Neural progenitor cell (in vitro differentiated cells): ENCODE data around the gene KCNE1. TPM values are rescaled to one million over a fixed set of nuclear protein-coding genes. Genes with fewer than 3 reads are reported as not detected.

Source experiments
- DNase-seq: peaks from one replicate; pipeline ENCODE4 v3.0.0-alpha.2; 2016; ENCODE audit warnings: low spot score
- H2AFZ ChIP-seq: fragments of 200-600 bp; sonication (generic); replicated peaks from 2 replicates; pipeline ENCODE4 v1.6.1; 2016; ENCODE audit warnings: antibody characterized with exemption
- H3F3A ChIP-seq: fragments of 200-600 bp; sonication (generic); 2 replicates; pipeline ENCODE4 v1.6.1; 2016; ENCODE audit warnings: antibody characterized with exemption, low read depth
- H3K27ac ChIP-seq: fragments of 200-600 bp; sonication (generic); 2 replicates; pipeline ENCODE4 v1.5.1; 2016; ENCODE audit warnings: mild to moderate bottlenecking
- H3K27me3 ChIP-seq: fragments of 200-600 bp; sonication (generic); 2 replicates; pipeline ENCODE4 v1.6.1; 2016; ENCODE audit warnings: mild to moderate bottlenecking, moderate library complexity
- H3K36me3 ChIP-seq: fragments of 200-600 bp; sonication (generic); 2 replicates; pipeline ENCODE4 v1.5.1; 2016
- H3K4me1 ChIP-seq: fragments of 200-600 bp; sonication (generic); 2 replicates; pipeline ENCODE4 v1.6.1; 2016; ENCODE audit warnings: mixed run types
- H3K4me2 ChIP-seq: fragments of 200-600 bp; sonication (generic); 2 replicates; pipeline ENCODE4 v1.6.1; 2016
- H3K4me3 ChIP-seq: fragments of 200-600 bp; sonication (generic); 2 replicates; pipeline ENCODE4 v1.5.1; 2016
- H3K79me2 ChIP-seq: fragments of 200-600 bp; sonication (generic); 2 replicates; pipeline ENCODE4 v1.6.1; 2016; ENCODE audit warnings: low read depth
- H3K9ac ChIP-seq: fragments of 200-600 bp; sonication (generic); 2 replicates; pipeline ENCODE4 v1.6.1; 2016
- H3K9me3 ChIP-seq: fragments of 200-600 bp; sonication (generic); 2 replicates; pipeline ENCODE4 v1.5.1; 2016; ENCODE audit warnings: low read depth
- H4K20me1 ChIP-seq: fragments of 200-600 bp; sonication (generic); 2 replicates; pipeline ENCODE4 v1.6.1; 2016; ENCODE audit warnings: low read depth
- H3K27ac Mint-ChIP-seq: 3 replicates; pipeline ENCODE4 v1.8.0; 2021; ENCODE audit warnings: mixed read lengths
- H3K27me3 Mint-ChIP-seq: 2 replicates; pipeline ENCODE4 v1.8.0; 2022; ENCODE audit warnings: low read depth, mild to moderate bottlenecking, inconsistent platforms, moderate library complexity, mixed read lengths; ENCODE audit not compliant: insufficient read depth
- H3K36me3 Mint-ChIP-seq: 3 replicates; pipeline ENCODE4 v1.8.0; 2021; ENCODE audit warnings: mixed read lengths
- H3K4me1 Mint-ChIP-seq: 3 replicates; pipeline ENCODE4 v1.8.0; 2021; ENCODE audit warnings: mixed read lengths
- H3K4me3 Mint-ChIP-seq: 3 replicates; pipeline ENCODE4 v1.8.0; 2021; ENCODE audit warnings: mild to moderate bottlenecking, moderate library complexity, mixed read lengths
- H3K9me3 Mint-ChIP-seq: 3 replicates; pipeline ENCODE4 v1.8.0; 2020; ENCODE audit warnings: mixed read lengths
- CTCF ChIP-seq: fragments of 200-600 bp; sonication (generic); IDR thresholded peaks from 2 replicates; pipeline ENCODE4 v1.5.1; 2017; ENCODE audit warnings: antibody characterized with exemption, mild to moderate bottlenecking
- EZH2 ChIP-seq: fragments of 200-600 bp; sonication (generic); IDR thresholded peaks from 2 replicates; pipeline ENCODE4 v1.6.1; 2017; ENCODE audit warnings: antibody characterized with exemption, mild to moderate bottlenecking, moderate library complexity
- EZH2phosphoT487 ChIP-seq: fragments of 200-600 bp; sonication (generic); IDR thresholded peaks from 2 replicates; pipeline ENCODE4 v1.6.1; 2017; ENCODE audit warnings: antibody characterized with exemption
- total RNA-seq: library from RNA; depleted of rRNA; stranded (reverse); fragments of >200 nt; gene quantifications from 2 replicates; pipeline ENCODE4 v1.2.3, GENCODE V29; 2015; ENCODE audit warnings: low replicate concordance

Gene KCNE1
- total RNA-seq, 1 donor from 2014 or later: not detected

GRCh38 chr21:34519694-34520093, 7.7 kb upstream of the KCNE1 start:
- Histone ChIP-seq H3K79me2 (no peaks in the 10 kb centered on the region), H3K4me2 (no peak overlapping the region), H2AFZ (no peak overlapping the region), H3K4me1 (peaks cover 14% of the 10 kb centered on the region), H3F3A (no peaks in the 10 kb centered on the region), H3K27me3 (peaks cover 3% of the 10 kb centered on the region), H3K4me3 (no peak overlapping the region), H4K20me1 (no peaks in the 10 kb centered on the region), H3K36me3 (no peaks in the 10 kb centered on the region), H3K27ac (no peak overlapping the region), H3K9ac (no peak overlapping the region), H3K9me3 (no peaks in the 10 kb centered on the region)
- H3K4me3 Mint-ChIP-seq: no peak overlapping the region
- no peaks in the 10 kb centered on the region for H3K27me3 Mint-ChIP-seq
- TF ChIP-seq EZH2phosphoT487 (no peak), EZH2 (no peak), CTCF (no peak)
- no peak overlapping the region for H3K27ac Mint-ChIP-seq
- peaks cover 3% of the 10 kb centered on the region for H3K9me3 Mint-ChIP-seq
- no peak for DNase-seq
- peaks cover 6% of the 10 kb centered on the region for H3K36me3 Mint-ChIP-seq
- peaks cover 23% of the 10 kb centered on the region for H3K4me1 Mint-ChIP-seq

GRCh38 chr21:34519016-34519415, 7.0 kb upstream of the KCNE1 start:
- H3K4me3 ChIP-seq: no peak overlapping the region
- H3K36me3 ChIP-seq: no peaks in the 10 kb centered on the region
- H3K4me2 ChIP-seq: no peak overlapping the region
- TF ChIP-seq EZH2phosphoT487 (no peak), EZH2 (no peak), CTCF (no peak)
- Mint-ChIP-seq H3K27me3 (no peaks in the 10 kb centered on the region), H3K4me1 (peaks cover 17% of the 10 kb centered on the region), H3K9me3 (peaks cover 3% of the 10 kb centered on the region), H3K27ac (no peak overlapping the region), H3K4me3 (no peak overlapping the region), H3K36me3 (peaks cover 6% of the 10 kb centered on the region)
- no peaks in the 10 kb centered on the region for H4K20me1 ChIP-seq
- no peaks in the 10 kb centered on the region for H3F3A ChIP-seq
- H3K9ac ChIP-seq: no peak overlapping the region
- no peak for DNase-seq
- peaks cover 12% of the 10 kb centered on the region for H3K4me1 ChIP-seq
- H3K79me2 ChIP-seq: no peaks in the 10 kb centered on the region
- no peaks in the 10 kb centered on the region for H3K27me3 ChIP-seq
- no peaks in the 10 kb centered on the region for H3K9me3 ChIP-seq
- H3K27ac ChIP-seq: no peak overlapping the region
- H2AFZ ChIP-seq: no peak overlapping the region

- H3K9ac ChIP-seq: no peak overlapping the region
- no peak overlapping the region for H3K27ac ChIP-seq
- no peak overlapping the region for H3K4me3 Mint-ChIP-seq
- H3K9me3 ChIP-seq: no peaks in the 10 kb centered on the region
- H3K27me3 Mint-ChIP-seq: no peaks in the 10 kb centered on the region
- H3K4me1 ChIP-seq: peaks cover 18% of the 10 kb centered on the region
- no peaks in the 10 kb centered on the region for H3F3A ChIP-seq
- DNase-seq: no peak
- no peak overlapping the region for H3K4me2 ChIP-seq
- peaks cover 6% of the 10 kb centered on the region for H3K36me3 Mint-ChIP-seq
- no peaks in the 10 kb centered on the region for H4K20me1 ChIP-seq
- TF ChIP-seq CTCF (no peak), EZH2phosphoT487 (no peak), EZH2 (no peak)
- H3K27me3 ChIP-seq: no peaks in the 10 kb centered on the region
- no peak overlapping the region for H2AFZ ChIP-seq
- H3K9me3 Mint-ChIP-seq: peaks cover 3% of the 10 kb centered on the region
- H3K79me2 ChIP-seq: no peaks in the 10 kb centered on the region
- H3K4me1 Mint-ChIP-seq: peaks cover 17% of the 10 kb centered on the region
- H3K4me3 ChIP-seq: no peak overlapping the region
- H3K27ac Mint-ChIP-seq: no peak overlapping the region
- H3K36me3 ChIP-seq: no peaks in the 10 kb centered on the region
These were observed 6.3 kb upstream of the KCNE1 start for GRCh38 chr21:34518301-34518700.
